Adrenal gland (tissue), 12 donors: ENCODE results near the gene CLCN5. TPM values are rescaled to one million over a fixed set of nuclear protein-coding genes. Genes with fewer than 3 reads are reported as not detected.

ENCODE experiments used
- DNase-seq, 7 donors: peaks; one replicate each; pipeline ENCODE4 v3.0.0-alpha.2; 2019 to 2020
- H3K27ac ChIP-seq, 5 donors: fragments of 200-600 bp; sonication (generic) in 4 of 5; 1 replicate in 3 of 5; 2 replicates in 2 of 5; pipeline versions ENCODE4 v1.5.1 to v1.8.0; 2016 to 2020; ENCODE audit warnings: mild to moderate bottlenecking in 1 of 5
- H3K27me3 ChIP-seq: fragments of 200-600 bp; 2 replicates; pipeline ENCODE4 v1.8.0; 2021
- H3K36me3 ChIP-seq, 2 donors: fragments of 200-600 bp; replicated peaks in 1 of 2; 1 replicate in 1 of 2; 2 replicates in 1 of 2; pipeline versions ENCODE4 v1.5.1 to v1.8.0; 2018 to 2022
- H3K4me1 ChIP-seq, 2 donors: fragments of 200-600 bp; replicated peaks in 1 of 2; 1 replicate in 1 of 2; 2 replicates in 1 of 2; pipeline versions ENCODE4 v1.5.1 to v1.8.0; 2018 to 2021
- H3K4me3 ChIP-seq, 4 donors: fragments of 200-600 bp; sonication (generic) in 3 of 4; one replicate each; pipeline ENCODE4 v1.5.1; 2016 to 2018
- H3K9me3 ChIP-seq, 3 donors: fragments of 200-600 bp; sonication (generic) in 1 of 3; replicated peaks in 1 of 3; 1 replicate in 2 of 3; 2 replicates in 1 of 3; pipeline versions ENCODE4 v1.5.1 to v1.8.0; 2016 to 2021
- CTCF ChIP-seq, 6 experiments: fragments of 450-650 bp in 4 of 6; fragments of 200-600 bp in 2 of 6; sonication (generic) in 1 of 6; IDR thresholded peaks; 1 replicate in 5 of 6; 2 replicates in 1 of 6; pipeline versions ENCODE4 v1.5.1 to v1.8.0; 2016 to 2021; ENCODE audit warnings: antibody characterized with exemption in 6 of 6, mild to moderate bottlenecking in 2 of 6, moderate library complexity in 1 of 6
- POLR2A ChIP-seq, 2 donors: fragments of 450-650 bp; IDR thresholded peaks; one replicate each; pipeline ENCODE4 v1.6.1; 2017; ENCODE audit warnings: antibody characterized with exemption in 2 of 2, mild to moderate bottlenecking in 2 of 2, moderate library complexity in 1 of 2
- WGBS, 4 donors: extraction: QIAGEN DNeasy Blood & Tissue Kit in 2 of 4; methylation state at CpG; one replicate each; pipeline versions ENCODE4 v1.1.5 to v1.1.7; 2013 to 2017; 5-methylcytosine and 5-hydroxymethylcytosine counted together
- intact Hi-C, 2 donors: fragments of 100-400 bp; cut with DNase I; formaldehyde crosslinking; loops; one replicate each; pipeline versions ENCODE4 v1.14.1 to v1.15.0; 2022 to 2023
- polyA plus RNA-seq, 3 donors: library from polyadenylated mRNA; stranded (reverse); fragments of 200-250 nt in 2 of 3; fragments of 350-450 nt in 1 of 3; fragmentation: Illumina TruSeq in 1 of 3; extraction: RNeasy Lipid Tissue Mini Kit (QIAGEN cat#74804) in 1 of 3; gene quantifications; one replicate each; pipeline ENCODE4 v1.2.3, GENCODE V29; 2013 to 2014
- total RNA-seq, 9 donors: library from RNA; depleted of rRNA in 4 of 9; stranded (reverse); fragments of >200 nt in 4 of 9; fragments of 120-200 nt in 1 of 9; fragmentation: NEBNext Ultra II Directional in 1 of 9; extraction: Animal tissue kit (Norgen Biotek cat#: 25700) in 1 of 9; gene quantifications; one replicate each; pipeline versions ENCODE4 v1.1.0 to v1.2.4, GENCODE V29; 2013 to 2023
- donor health status: healthy with polysubstance abuse.
- donor health status: Bipolar disorder and iron deficiency.
- donor health status: DM: yes; HTN: yes; CAD: no.
- donor health status: DM: no; HTN: no; CAD: no.
- donor health status: DM: no; HTN: no; CAD: no.
- donor health status: DM: yes; HTN: yes; CAD: no.

The CLCN5 gene
- total and polyA plus RNA-seq, 12 donors: 3.3 to 17.3 (median 8.6) TPM

GRCh38 chrX:50054147-50054546 lies 131.8 kb downstream of the CLCN5 start:
- no peak for DNase-seq
- intact Hi-C loops: no loop called here
- no peaks in the 10 kb centered on the region for H3K9me3 ChIP-seq
- no peaks in the 10 kb centered on the region for H3K36me3 ChIP-seq
- 53 to 100% (median 72%) methylated on average over 1 of the region's 1 CpG for WGBS, 4 donors
- no peak overlapping the region for H3K4me3 ChIP-seq
- no peak for TF ChIP-seq POLR2A (IDR thresholded peaks at IDR 0.05)
- TF ChIP-seq CTCF (IDR thresholded peaks at IDR 0.05): no peak
- H3K27ac ChIP-seq: no peak overlapping the region
- no peaks in the 10 kb centered on the region for H3K27me3 ChIP-seq
- H3K4me1 ChIP-seq: no peaks in the 10 kb centered on the region

- 55 to 67% (median 64%) methylated on average over 4 of the region's 4 CpGs for WGBS, 4 donors
- TF ChIP-seq POLR2A (IDR thresholded peaks at IDR 0.05) (no peak), CTCF (IDR thresholded peaks at IDR 0.05) (no peak)
- intact Hi-C loops: no loop called here
Observed at GRCh38 chrX:50066318-50066937, 144.0 kb downstream of the CLCN5 start.

GRCh38 chrX:50067435-50068284 lies 145.3 kb downstream of the CLCN5 start:
- no peaks in the 10 kb centered on the region for H3K36me3 ChIP-seq
- TF ChIP-seq CTCF (IDR thresholded peaks at IDR 0.05): peak in 1 of 6 experiments; percentile 19
- TF ChIP-seq POLR2A (IDR thresholded peaks at IDR 0.05): no peak
- peak; percentile 22 to 76 (median 41) for DNase-seq
- 27 to 36% (median 31%) methylated on average over 7 to 9 of the region's 9 CpGs for WGBS, 4 donors
- peak overlapping the region in 1 of 5 donors; percentile 17 for H3K27ac ChIP-seq
- H3K4me3 ChIP-seq: no peak overlapping the region
- peaks cover 0 to 9% of the 10 kb centered on the region in 2 donors for H3K4me1 ChIP-seq
- no peaks in the 10 kb centered on the region for H3K9me3 ChIP-seq
- intact Hi-C loops: no loop called here
- no peaks in the 10 kb centered on the region for H3K27me3 ChIP-seq

More at GRCh38 chrX:50066318-50066937, 144.0 kb downstream of the CLCN5 start:
- DNase-seq: no peak
- Histone ChIP-seq H3K4me3 (no peak overlapping the region), H3K9me3 (no peaks in the 10 kb centered on the region), H3K36me3 (no peaks in the 10 kb centered on the region), H3K27me3 (no peaks in the 10 kb centered on the region), H3K27ac (peak overlapping the region in 1 of 5 donors; percentile 10), H3K4me1 (peaks cover 0 to 5% of the 10 kb centered on the region in 2 donors)

- WGBS, 4 donors: 40 to 59% (median 57%) methylated on average over 2 of the region's 2 CpGs
- intact Hi-C loops: no loop called here
- peak overlapping the region in 1 of 5 donors; percentile 17 for H3K27ac ChIP-seq
Observed at GRCh38 chrX:50068285-50068563, 145.8 kb downstream of the CLCN5 start.

More at GRCh38 chrX:50068285-50068563, 145.8 kb downstream of the CLCN5 start:
- Histone ChIP-seq H3K4me1 (peaks cover 0 to 9% of the 10 kb centered on the region in 2 donors), H3K36me3 (no peaks in the 10 kb centered on the region), H3K9me3 (no peaks in the 10 kb centered on the region), H3K4me3 (no peak overlapping the region), H3K27me3 (no peaks in the 10 kb centered on the region)
- TF ChIP-seq POLR2A (IDR thresholded peaks at IDR 0.05) (no peak), CTCF (IDR thresholded peaks at IDR 0.05) (no peak)
- DNase-seq: peak in 1 of 7 donors; percentile 9
